HG02938 (cell line): ENCODE results near the gene LHB.

Source experiments
- ATAC-seq: cut with Tn5 transposase; IDR thresholded peaks from one replicate; pipeline ENCODE4 v1.9.1; 2021; ENCODE audit warnings: mild to moderate bottlenecking, moderate library complexity; ENCODE audit not compliant: unreplicated experiment

The LHB gene

DNA sequence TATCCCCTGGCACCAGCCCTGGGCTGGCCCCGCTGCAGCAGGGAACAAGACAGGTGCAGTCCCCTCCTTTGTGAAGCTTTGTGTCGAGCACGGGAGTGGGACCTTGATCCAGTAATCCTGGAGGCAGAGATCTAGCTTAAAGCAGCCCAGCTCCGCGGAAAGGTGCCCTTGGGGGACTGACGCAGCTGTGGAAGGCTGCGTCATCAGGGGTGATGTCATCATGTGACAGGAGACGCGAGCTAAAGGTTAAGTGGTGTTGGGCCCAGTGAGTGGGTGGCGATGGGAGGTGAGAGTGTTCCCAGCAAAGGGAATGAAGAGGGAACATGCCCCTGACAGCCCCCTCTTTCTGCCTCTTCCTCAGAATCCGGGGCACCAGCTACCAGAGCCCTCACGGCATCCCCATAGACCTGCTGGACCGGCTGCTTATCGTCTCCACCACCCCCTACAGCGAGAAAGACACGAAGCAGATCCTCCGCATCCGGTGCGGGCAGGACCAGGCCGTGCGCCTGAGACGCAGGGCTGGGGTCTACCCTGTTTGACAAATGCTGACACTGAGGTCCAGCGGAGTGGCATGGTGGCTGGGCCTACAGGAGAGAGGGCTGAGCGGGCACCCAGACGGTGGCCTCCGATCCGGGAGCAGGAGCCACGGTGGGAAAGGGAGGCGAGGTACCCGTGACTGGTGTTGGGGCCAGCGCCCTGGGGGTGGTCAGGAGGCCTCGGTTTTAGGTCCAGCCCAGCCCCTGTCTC lies 2.6 kb downstream of the LHB start:
- no peak for ATAC-seq

- ATAC-seq, result no peak
Observed at GRCh38 chr19:49011194-49011593, 5.7 kb downstream of the LHB start.

DNA sequence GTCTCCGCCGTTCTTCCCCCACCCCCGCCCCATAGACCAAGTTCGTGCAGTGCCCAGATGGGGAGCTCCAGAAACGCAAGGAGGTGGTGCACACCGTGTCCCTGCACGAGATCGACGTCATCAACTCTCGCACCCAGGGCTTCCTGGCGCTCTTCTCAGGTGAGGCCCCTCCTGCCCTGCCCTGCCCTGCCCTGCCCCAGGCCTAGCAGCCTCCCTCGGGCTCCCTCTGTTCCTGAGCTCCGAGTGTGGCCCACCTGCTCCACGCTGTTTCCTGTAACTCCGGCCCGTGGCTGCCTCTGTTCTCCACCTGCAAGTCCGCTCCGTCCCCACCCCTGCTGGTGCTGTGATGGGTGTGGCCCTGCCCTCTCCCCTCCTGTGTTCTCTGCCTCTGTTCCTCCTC lies 6.4 kb downstream of the LHB start:
- no peak for ATAC-seq

DNA sequence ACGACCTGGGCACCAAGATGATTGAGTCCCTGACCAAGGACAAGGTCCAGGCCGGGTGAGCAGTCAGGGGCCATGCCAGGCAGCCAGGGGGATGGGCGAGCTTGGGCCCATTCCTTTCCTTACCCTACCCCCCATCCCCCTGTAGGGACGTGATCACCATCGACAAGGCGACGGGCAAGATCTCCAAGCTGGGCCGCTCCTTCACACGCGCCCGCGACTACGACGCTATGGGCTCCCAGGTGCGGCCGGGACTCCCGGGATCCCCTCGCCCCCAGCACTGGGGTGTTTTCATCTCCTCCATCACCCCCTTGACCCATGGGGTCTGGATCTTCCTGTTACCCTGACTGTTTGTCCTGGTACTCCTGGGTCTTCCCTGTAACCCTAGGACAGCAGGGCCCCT lies 7.1 kb downstream of the LHB start:
- ATAC-seq, result no peak

GRCh38 chr19:49006905-49007304 lies 10.0 kb downstream of the LHB start:
- no peak for ATAC-seq

- ATAC-seq, result no peak
Observed at GRCh38 chr19:49004964-49005614, 11.8 kb downstream of the LHB start.

- ATAC-seq, result no peak
Observed at GRCh38 chr19:49004133-49004532, 12.8 kb downstream of the LHB start.

DNA sequence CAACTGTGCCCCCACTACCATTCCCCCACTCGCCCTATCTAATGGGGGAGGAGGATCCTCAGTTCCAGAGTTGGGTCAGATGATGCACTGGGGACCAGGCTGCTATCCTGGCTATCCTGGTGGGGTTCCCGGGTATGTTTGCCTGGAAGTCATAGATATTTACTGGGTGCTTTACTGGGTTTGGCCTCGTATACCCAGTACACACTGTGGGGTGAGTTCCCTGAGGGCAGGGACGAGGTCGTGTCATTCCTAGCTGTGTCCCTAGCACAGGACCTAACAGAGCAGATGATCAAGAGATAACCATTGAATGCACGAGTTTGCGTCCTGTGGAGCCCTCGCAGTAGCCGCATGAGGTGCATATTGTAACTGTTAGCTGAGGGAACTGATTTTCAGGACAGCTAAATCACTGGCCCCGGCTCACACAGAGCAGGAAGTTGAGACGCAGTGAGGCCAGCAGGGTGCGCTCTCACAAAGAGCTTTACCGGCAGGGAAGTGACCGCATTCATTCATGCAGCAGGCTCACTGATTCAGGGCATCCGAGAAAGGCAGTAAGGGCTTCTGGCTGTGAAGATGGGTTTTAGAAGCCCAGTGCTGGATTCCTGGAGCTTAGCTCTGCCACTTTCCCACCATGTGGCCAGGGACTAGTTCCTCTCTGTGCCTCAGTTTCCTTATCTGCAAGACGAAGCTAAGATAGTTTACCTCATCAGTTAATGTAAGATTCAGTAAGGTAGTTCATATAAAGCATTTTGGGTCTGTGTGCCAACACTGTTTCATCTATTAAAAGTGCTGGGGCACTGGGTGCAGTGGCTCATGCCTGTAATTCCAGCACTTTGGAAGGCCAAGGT lies 17.2 kb downstream of the LHB start:
- no peak for ATAC-seq

- ATAC-seq, result no peak
Observed at GRCh38 chr19:48997972-48998371, 18.9 kb downstream of the LHB start.

DNA sequence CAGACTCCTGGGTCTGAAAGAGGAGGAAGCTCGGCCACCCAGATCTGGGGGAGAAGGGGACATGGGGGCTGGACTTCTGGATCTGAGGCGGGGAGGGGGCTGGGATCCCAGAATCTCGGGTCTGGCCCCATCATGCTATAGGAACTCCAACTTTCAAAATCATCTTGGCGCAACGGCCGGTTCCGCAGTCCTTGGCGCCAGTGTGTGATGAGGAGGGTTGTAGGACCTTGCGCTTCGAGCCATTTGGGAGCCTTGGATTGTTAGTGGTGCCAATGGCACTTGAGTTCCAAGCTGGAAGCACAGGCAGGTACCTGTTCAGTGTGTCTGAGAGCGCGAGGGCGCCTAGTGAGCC lies 22.9 kb downstream of the LHB start:
- ATAC-seq, result no peak

GRCh38 chr19:48993175-48994034 lies 23.5 kb downstream of the LHB start, which contains the start of the genes GYS1 and RUVBL2:
GYS1 (minus strand) TSS chr19:48993309; CDS start chr19:48993112, 197 bp downstream.
RUVBL2 (plus strand) TSS chr19:48993887; CDS start chr19:48993912, 25 bp downstream.
- ATAC-seq, result peak; percentile 87

DNA sequence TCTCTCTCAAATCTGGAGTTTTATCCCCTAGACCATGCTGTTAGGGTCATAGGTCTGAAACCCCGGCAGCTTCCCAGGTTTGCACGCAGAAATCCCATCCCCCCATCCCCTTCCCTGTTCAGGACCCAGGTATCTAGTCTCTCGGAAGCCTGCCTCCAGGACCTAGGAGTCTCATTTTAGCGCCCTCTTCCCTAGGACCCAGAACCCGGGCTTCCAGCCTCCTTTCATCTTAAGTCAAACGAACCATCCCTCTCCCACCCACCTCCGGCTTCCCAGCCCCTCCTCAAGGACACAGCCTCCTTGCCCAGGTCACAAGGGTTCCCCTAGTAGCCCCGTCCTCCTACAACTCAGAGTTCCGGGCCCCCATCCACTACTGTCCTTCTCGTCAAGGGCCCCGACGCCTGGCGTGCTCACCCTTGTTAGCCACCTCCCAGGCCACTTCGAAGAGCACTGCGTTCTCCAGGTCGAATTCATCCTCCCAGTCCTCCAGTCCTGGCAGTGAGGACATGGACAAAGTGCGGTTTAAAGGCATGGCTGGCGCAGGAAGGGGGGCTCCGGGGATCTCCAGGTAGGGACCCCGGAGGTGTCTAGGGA lies 24.2 kb downstream of the LHB start:
- peak; percentile 6 for ATAC-seq

DNA sequence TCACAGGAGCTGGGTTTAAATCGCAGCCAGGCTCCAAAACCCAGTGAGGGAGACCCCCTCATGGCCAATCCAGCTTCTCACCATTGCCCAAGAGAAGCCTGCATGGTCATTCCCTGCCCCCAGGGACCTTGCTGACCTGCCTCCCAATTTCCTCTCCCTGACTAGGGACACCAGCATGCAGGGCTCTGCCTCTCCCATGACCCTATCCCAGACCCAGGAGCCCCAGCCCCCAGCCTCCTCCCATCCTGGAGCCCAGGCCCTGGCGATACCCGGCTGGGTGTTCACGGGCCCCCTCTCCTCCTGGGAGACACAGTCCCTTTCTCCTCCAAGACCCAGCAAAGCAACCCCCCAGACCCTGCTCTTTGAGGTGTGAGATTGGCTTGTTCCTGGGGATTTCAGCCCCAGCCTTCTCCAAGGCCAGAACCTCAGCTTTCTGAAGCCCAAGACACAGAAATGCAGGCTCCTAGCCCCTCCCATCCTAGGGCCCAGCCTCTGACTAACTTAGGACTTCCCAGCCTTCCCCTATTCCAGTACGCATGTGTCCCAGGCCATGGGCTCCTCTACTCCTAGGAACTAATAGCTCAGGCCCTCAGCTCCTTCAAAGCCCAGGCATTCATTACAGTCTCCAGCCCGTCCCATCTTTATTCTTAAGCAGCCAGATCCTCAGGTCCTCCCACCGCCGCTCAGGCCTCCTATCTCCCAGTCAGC lies 24.9 kb downstream of the LHB start:
- ATAC-seq, result no peak

DNA sequence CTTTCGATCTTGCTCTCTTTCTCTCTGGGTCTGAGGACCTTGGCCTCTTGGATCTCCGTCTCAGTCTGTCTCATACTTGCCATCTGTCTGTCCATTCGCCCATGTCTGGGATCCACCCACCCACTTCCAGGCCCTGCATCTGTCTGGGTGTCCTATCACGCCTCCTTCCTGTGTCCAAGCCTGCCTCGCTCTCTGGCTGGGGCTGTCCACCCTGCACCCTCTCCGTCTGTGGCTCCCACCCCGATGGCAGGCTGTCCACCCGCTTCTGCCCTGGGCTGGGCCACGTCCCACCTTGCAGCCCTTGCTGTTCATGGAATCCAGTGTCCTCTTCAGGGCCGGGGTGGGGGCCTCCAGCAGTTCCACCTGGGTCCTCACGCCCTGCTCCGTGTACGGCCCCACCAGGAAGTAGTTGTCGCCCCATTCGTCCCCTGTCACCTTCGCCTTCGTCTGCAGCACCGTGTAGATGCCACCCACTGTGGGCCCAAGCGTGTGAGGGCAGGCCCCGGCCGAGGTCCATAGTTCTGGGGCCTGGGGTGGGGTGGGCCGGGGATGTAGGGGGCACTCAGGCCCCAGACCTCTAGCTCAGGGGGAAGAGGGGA lies 25.8 kb downstream of the LHB start:
- no peak for ATAC-seq

GRCh38 chr19:48990400-48990799 lies 26.5 kb downstream of the LHB start:
- ATAC-seq, result no peak

- no peak for ATAC-seq
Observed at GRCh38 chr19:48989701-48990291, 27.1 kb downstream of the LHB start.

- no peak for ATAC-seq
Observed at GRCh38 chr19:48988860-48989259, 28.0 kb downstream of the LHB start.

- no peak for ATAC-seq
Observed at GRCh38 chr19:48988286-48988685, 28.6 kb downstream of the LHB start.

DNA sequence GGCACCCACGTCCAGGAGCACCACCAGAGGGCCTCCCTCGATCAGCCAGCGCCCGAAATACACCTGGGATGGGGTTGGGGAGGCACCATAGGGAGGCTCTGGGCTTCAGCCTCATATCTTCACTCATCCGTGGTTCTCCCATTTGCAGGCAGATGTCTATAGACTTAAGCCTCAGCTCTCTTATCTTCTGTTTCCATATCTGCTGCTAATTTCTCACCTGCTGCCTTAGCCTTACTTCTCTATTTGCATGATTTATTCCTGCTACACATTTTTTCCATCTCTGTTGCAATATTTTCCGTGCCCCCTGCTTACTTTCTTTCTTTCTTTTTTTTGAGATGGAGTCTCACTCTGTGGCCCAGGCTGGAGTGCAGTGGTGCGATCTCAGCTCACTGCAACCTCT lies 29.6 kb downstream of the LHB start:
- ATAC-seq, result no peak
